ENCODE results near the gene SCAMP3. TPM values are rescaled to one million over a fixed set of nuclear protein-coding genes. Genes with fewer than 3 reads are reported as not detected.

The SCAMP3 gene
- 51.0 TPM for polyA plus RNA-seq (2013, experiment 1 of 2)
- polyA plus RNA-seq (2013, experiment 2 of 2), result 54.1 TPM

DNA sequence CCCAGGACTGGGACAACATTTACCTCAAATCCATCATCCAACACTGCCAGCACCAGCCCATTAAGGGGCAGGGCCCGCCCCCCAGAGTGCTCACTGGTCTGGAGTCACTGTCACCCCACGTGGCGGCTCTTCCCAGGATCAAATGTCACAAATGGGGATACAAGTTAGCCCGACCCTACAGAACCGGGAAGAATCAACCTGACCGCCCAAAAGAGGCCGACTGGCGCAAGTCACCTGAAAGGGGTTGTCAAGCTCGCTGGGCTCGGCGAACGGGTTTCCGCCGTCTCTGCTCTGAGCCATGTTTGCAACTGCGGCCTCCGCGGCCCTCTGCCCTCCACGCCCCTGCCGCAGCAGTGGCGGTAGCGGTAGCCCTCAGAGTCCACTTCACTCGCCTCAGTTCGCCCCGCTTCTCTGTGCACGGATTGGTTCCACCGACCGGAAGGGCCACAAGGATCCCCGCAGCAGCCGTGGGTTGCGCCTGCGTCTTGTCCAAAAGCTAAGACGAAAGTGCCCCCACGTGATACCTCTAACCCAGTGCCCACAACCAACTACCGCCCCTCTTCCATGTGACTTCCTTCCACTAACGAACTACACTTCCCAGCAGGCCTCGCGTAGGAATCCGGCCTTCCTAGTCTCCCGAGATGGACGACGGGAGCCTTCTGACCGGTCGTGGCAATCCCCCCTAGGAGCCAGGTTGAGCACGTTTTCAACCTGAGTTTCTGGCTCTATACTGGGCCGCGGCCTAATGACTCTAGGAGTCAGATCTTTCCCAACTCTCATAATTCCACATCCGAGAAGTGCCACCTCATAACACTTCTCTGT is at the start of gene SCAMP3:
Gene SCAMP3, minus strand, starts transcription at position 509 of the 822 bp plus-strand sequence. Its CDS starts 209 bp downstream, at position 300.
- H3K36me3 ChIP-seq (ENCODE audit: insufficient read depth, low read length), result peaks cover 63% of the 10 kb centered on the region
- H3K27ac ChIP-seq (ENCODE audit: low read depth, low read length), result peak within 1 kb of the TSS; percentile 74; the same call in 1 of the 2 replicates
- peak within 1 kb of the TSS; percentile 73 for H3K4me3 ChIP-seq (ENCODE audit: low read length)
- peak within 1 kb of the TSS; percentile 78 for H3K9ac ChIP-seq (ENCODE audit: low read depth, low read length)
- H3K27me3 ChIP-seq (ENCODE audit: insufficient read depth, low read length), result no peaks in the 10 kb centered on the region
- peaks cover 4% of the 10 kb centered on the region; the same call in 1 of the 2 replicates for H3K4me1 ChIP-seq (ENCODE audit: insufficient read depth, low read length)
- no peaks in the 10 kb centered on the region for H3K9me3 ChIP-seq (ENCODE audit: insufficient read depth, low read depth, low read length)
- WGBS, result 1% methylated on average over 47 of the region's 47 CpGs

- 58% methylated on average over 9 of the region's 11 CpGs for WGBS
- Histone ChIP-seq H3K4me1 (ENCODE audit: insufficient read depth, low read length) (peaks cover 3% of the 10 kb centered on the region; the same call in 1 of the 2 replicates), H3K9ac (ENCODE audit: low read depth, low read length) (peak overlapping the region; percentile 87), H3K36me3 (ENCODE audit: insufficient read depth, low read length) (peaks cover 39% of the 10 kb centered on the region), H3K27me3 (ENCODE audit: insufficient read depth, low read length) (no peaks in the 10 kb centered on the region), H3K9me3 (ENCODE audit: insufficient read depth, low read depth, low read length) (no peaks in the 10 kb centered on the region), H3K27ac (ENCODE audit: low read depth, low read length) (peak overlapping the region; percentile 71), H3K4me3 (ENCODE audit: low read length) (peak overlapping the region; percentile 89)
These were observed 47.4 kb upstream of the SCAMP3 start for GRCh38 chr1:155309423-155310021.

DNA sequence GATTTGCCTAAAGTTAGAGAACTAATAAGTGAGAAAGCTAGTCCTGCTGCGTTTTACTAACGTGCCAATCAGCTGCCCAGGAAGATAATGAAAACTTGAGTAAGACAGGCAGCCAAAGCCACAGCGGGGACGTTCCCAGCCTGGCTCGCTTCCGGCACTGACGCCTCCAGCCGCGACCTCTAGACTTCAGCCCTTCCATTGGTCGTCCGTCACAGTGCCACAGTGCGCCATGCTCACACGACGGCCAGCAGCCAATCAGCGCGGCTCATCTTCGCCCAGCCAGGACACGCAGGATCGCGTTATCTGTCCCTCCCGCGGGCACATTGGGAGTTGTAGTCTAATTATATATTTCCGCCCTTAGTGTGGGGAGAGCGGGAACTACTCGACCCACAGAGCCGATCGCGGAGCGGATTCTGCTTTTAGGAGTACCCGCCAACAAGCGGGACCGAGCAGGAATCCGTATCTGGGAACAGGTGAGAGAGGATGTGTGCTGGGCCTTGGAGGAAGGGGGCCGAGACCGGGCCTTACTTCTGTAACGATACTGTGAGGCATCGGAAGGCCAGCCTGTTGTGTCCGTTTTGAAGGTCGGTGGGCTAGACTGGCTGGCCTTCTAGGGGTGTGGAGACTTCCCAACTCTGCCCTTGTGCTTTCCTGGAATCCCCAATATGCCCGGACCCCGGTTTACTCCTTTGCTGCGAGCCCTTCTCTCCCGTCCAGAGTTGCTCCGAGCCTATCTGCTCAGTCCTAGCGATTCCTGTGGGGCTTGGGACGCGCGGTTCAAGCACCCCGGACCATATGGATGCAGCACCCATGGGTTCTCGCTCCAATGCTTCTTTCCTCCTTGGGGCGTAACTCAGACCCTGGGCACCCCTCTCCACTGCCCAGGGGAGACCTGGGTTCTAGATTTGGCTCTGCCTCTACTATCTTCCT is 46.6 kb upstream of the SCAMP3 start, which contains the start of gene FDPS:
Gene FDPS, plus strand, starts transcription at position 374 of the 930 bp plus-strand sequence. CDS start 924 bp downstream, outside the sequence.
- peak within 1 kb of the TSS; percentile 89 for H3K4me3 ChIP-seq (ENCODE audit: low read length)
- H3K9me3 ChIP-seq (ENCODE audit: insufficient read depth, low read depth, low read length), result no peaks in the 10 kb centered on the region
- H3K27me3 ChIP-seq (ENCODE audit: insufficient read depth, low read length), result no peaks in the 10 kb centered on the region
- WGBS, result under 1% methylated on average over 51 of the region's 51 CpGs
- H3K9ac ChIP-seq (ENCODE audit: low read depth, low read length), result peak within 1 kb of the TSS; percentile 87
- H3K36me3 ChIP-seq (ENCODE audit: insufficient read depth, low read length), result peaks cover 34% of the 10 kb centered on the region
- peak within 1 kb of the TSS; percentile 77 for H3K27ac ChIP-seq (ENCODE audit: low read depth, low read length)
- H3K4me1 ChIP-seq (ENCODE audit: insufficient read depth, low read length), result peaks cover 3% of the 10 kb centered on the region; the same call in 1 of the 2 replicates

- Histone ChIP-seq H3K9me3 (ENCODE audit: insufficient read depth, low read depth, low read length) (no peaks in the 10 kb centered on the region), H3K4me3 (ENCODE audit: low read length) (no peak overlapping the region; the same call in 1 of the 2 replicates), H3K9ac (ENCODE audit: low read depth, low read length) (no peak overlapping the region), H3K36me3 (ENCODE audit: insufficient read depth, low read length) (peaks cover 22% of the 10 kb centered on the region), H3K27me3 (ENCODE audit: insufficient read depth, low read length) (no peaks in the 10 kb centered on the region), H3K4me1 (ENCODE audit: insufficient read depth, low read length) (peaks cover 3% of the 10 kb centered on the region; the same call in 1 of the 2 replicates), H3K27ac (ENCODE audit: low read depth, low read length) (no peak overlapping the region; the same call in 1 of the 2 replicates)
- 73% methylated on average over 6 of the region's 6 CpGs for WGBS
These were observed 45.1 kb upstream of the SCAMP3 start for GRCh38 chr1:155307247-155307740.

GRCh38 chr1:155305881-155306391 is 43.8 kb upstream of the SCAMP3 start:
- Histone ChIP-seq H3K9ac (ENCODE audit: low read depth, low read length) (no peak overlapping the region), H3K9me3 (ENCODE audit: insufficient read depth, low read depth, low read length) (no peaks in the 10 kb centered on the region), H3K36me3 (ENCODE audit: insufficient read depth, low read length) (peaks cover 10% of the 10 kb centered on the region), H3K4me3 (ENCODE audit: low read length) (no peak overlapping the region), H3K27ac (ENCODE audit: low read depth, low read length) (no peak overlapping the region), H3K27me3 (ENCODE audit: insufficient read depth, low read length) (no peaks in the 10 kb centered on the region), H3K4me1 (ENCODE audit: insufficient read depth, low read length) (peaks cover 3% of the 10 kb centered on the region; the same call in 1 of the 2 replicates)
- 90% methylated on average over 7 of the region's 7 CpGs for WGBS

DNA sequence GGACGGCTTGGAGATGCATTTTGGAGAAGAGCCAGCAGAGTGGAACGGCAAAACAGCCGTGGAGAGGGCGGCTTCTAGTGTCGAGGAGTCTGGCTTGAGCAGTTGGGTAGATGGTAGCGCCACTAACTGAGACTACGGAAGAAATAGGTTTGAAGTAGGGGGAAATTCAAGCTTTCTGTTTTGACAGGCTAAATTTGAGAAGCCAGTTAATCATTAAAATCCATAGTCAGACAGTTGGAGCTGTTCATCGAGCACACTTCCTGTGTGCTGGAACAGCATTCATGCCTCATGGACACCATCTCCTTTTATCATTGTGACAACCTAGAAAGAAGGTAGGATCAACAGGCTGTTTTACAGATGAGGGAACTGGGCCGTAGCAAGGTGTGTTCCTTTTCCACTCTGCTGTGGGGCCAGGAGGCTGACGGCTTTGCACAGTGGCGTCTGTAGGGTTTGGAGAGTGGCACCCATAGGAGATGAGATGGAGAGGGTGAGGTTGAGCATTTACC is 42.5 kb upstream of the SCAMP3 start:
- H3K36me3 ChIP-seq (ENCODE audit: insufficient read depth, low read length), result no peaks in the 10 kb centered on the region
- no peak overlapping the region for H3K4me3 ChIP-seq (ENCODE audit: low read length)
- H3K27me3 ChIP-seq (ENCODE audit: insufficient read depth, low read length), result no peaks in the 10 kb centered on the region
- no peaks in the 10 kb centered on the region for H3K9me3 ChIP-seq (ENCODE audit: insufficient read depth, low read depth, low read length)
- H3K27ac ChIP-seq (ENCODE audit: low read depth, low read length), result no peak overlapping the region
- 89% methylated on average over 11 of the region's 11 CpGs for WGBS
- no peaks in the 10 kb centered on the region for H3K4me1 ChIP-seq (ENCODE audit: insufficient read depth, low read length)
- no peak overlapping the region for H3K9ac ChIP-seq (ENCODE audit: low read depth, low read length)

DNA sequence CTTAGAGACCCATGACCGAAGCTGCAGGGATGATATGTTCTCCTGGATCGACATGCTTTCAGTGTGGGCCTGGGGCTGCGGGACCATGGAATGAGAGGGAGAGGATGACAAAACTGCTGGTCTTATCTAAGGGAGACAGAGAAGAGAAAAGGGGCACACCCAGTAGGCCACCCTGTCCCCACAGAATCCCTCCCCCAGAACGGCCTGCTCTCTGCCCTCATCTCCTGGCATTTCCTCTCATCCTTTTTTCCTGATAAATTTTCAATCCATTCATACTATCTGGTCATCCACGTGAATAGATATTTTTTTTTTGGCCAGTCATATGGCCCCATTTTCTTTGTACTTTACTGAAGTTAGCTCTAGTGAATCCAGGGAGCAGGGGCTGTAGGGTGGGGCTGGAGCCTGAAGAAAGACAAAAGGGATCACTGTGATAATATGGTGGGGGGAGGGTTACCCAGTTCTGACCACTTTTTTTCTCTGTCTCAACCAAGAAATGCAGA is 39.2 kb upstream of the SCAMP3 start, which contains the start of gene PKLR:
Gene PKLR, minus strand, starts transcription at position 97 of the 500 bp plus-strand sequence. Its CDS starts 43 bp downstream, at position 54.
- H3K4me1 ChIP-seq (ENCODE audit: insufficient read depth, low read length), result no peaks in the 10 kb centered on the region
- H3K27ac ChIP-seq (ENCODE audit: low read depth, low read length), result no peak within 1 kb of the TSS
- no peaks in the 10 kb centered on the region for H3K36me3 ChIP-seq (ENCODE audit: insufficient read depth, low read length)
- H3K9me3 ChIP-seq (ENCODE audit: insufficient read depth, low read depth, low read length), result no peaks in the 10 kb centered on the region
- H3K4me3 ChIP-seq (ENCODE audit: low read length), result no peak within 1 kb of the TSS
- H3K27me3 ChIP-seq (ENCODE audit: insufficient read depth, low read length), result 0 out of 2 replicates have a peak, but pooled peaks cover 3% of the 10 kb centered on the region
- WGBS, result 93% methylated on average over 5 of the region's 5 CpGs
- no peak within 1 kb of the TSS for H3K9ac ChIP-seq (ENCODE audit: low read depth, low read length)

- Histone ChIP-seq H3K9me3 (ENCODE audit: insufficient read depth, low read depth, low read length) (no peaks in the 10 kb centered on the region), H3K4me3 (ENCODE audit: low read length) (no peak overlapping the region), H3K36me3 (ENCODE audit: insufficient read depth, low read length) (no peaks in the 10 kb centered on the region), H3K9ac (ENCODE audit: low read depth, low read length) (no peak overlapping the region), H3K27me3 (ENCODE audit: insufficient read depth, low read length) (peaks cover 8% of the 10 kb centered on the region), H3K27ac (ENCODE audit: low read depth, low read length) (no peak overlapping the region), H3K4me1 (ENCODE audit: insufficient read depth, low read length) (no peaks in the 10 kb centered on the region)
- 93% methylated on average over 9 of the region's 9 CpGs for WGBS
These were observed 38.6 kb upstream of the SCAMP3 start for GRCh38 chr1:155300553-155301329.

- H3K4me1 ChIP-seq (ENCODE audit: insufficient read depth, low read length), result no peaks in the 10 kb centered on the region
- H3K27ac ChIP-seq (ENCODE audit: low read depth, low read length), result no peak overlapping the region
- 92% methylated on average over 7 of the region's 8 CpGs for WGBS
- H3K27me3 ChIP-seq (ENCODE audit: insufficient read depth, low read length), result peaks cover 15% of the 10 kb centered on the region
- no peaks in the 10 kb centered on the region for H3K36me3 ChIP-seq (ENCODE audit: insufficient read depth, low read length)
- H3K9ac ChIP-seq (ENCODE audit: low read depth, low read length), result no peak overlapping the region
- no peak overlapping the region for H3K4me3 ChIP-seq (ENCODE audit: low read length)
- no peaks in the 10 kb centered on the region for H3K9me3 ChIP-seq (ENCODE audit: insufficient read depth, low read depth, low read length)
These were observed 37.9 kb upstream of the SCAMP3 start for GRCh38 chr1:155300024-155300423.
